Stomach (tissue), 9 donors: ENCODE measurements around the gene TRIM10. TPM values are rescaled to one million over a fixed set of nuclear protein-coding genes. Genes with fewer than 3 reads are reported as not detected.

Experiments used
- DNase-seq, 2 donors: peaks; one replicate each; pipeline versions ENCODE4 v3.0.0 to v3.0.0-alpha.2; 2013 to 2019
- H3K27ac ChIP-seq, 5 donors: fragments of 200-600 bp in 4 of 5; sonication (generic) in 4 of 5; one replicate each; pipeline ENCODE4 v1.5.1; 2013 to 2019; ENCODE audit warnings: mild to moderate bottlenecking in 1 of 5, moderate library complexity in 1 of 5
- H3K27me3 ChIP-seq, 3 donors: fragments of 200-600 bp; sonication (generic); one replicate each; pipeline ENCODE4 v1.5.1; 2017 to 2019; ENCODE audit warnings: mixed run types in 1 of 3
- H3K36me3 ChIP-seq, 4 donors: fragments of 200-600 bp; sonication (generic); 1 replicate in 3 of 4; 2 replicates in 1 of 4; pipeline ENCODE4 v1.5.1; 2016 to 2019
- H3K4me1 ChIP-seq, 4 donors: fragments of 200-600 bp; sonication (generic); one replicate each; pipeline ENCODE4 v1.5.1; 2016 to 2019
- H3K4me3 ChIP-seq, 4 donors: fragments of 200-600 bp; sonication (generic) in 3 of 4; one replicate each; pipeline ENCODE4 v1.5.1; 2016 to 2019; ENCODE audit warnings: mild to moderate bottlenecking in 1 of 4
- H3K9me3 ChIP-seq, 4 donors: fragments of 200-600 bp; sonication (generic); one replicate each; pipeline ENCODE4 v1.5.1; 2016 to 2019
- EP300 ChIP-seq: sonication (generic); formaldehyde crosslinking; IDR thresholded peaks from one replicate; pipeline ENCODE4 v1.6.1; 2017; ENCODE audit warnings: antibody characterized with exemption
- POLR2A ChIP-seq, 4 donors: fragments of 450-650 bp; IDR thresholded peaks; one replicate each; pipeline ENCODE4 v1.6.1; 2016; ENCODE audit warnings: antibody characterized with exemption in 4 of 4, control low read depth in 2 of 4, mild to moderate bottlenecking in 1 of 4, moderate library complexity in 1 of 4
- POLR2AphosphoS5 ChIP-seq, 3 donors: sonication (generic); formaldehyde crosslinking; IDR thresholded peaks; one replicate each; pipeline ENCODE4 v1.6.1; 2016; ENCODE audit warnings: antibody characterized with exemption in 3 of 3
- WGBS, 5 donors: extraction: QIAGEN DNeasy Blood & Tissue Kit in 3 of 5; methylation state at CpG; one replicate each; pipeline versions ENCODE4 v1.1.5 to v1.1.7; 2013 to 2018; 5-methylcytosine and 5-hydroxymethylcytosine counted together
- intact Hi-C: fragments of 100-400 bp; cut with DNase I; formaldehyde crosslinking; loops from one replicate; pipeline ENCODE4 v1.15.1; 2023; ENCODE audit warnings: low total_unique reads
- polyA plus RNA-seq, 3 donors: library from polyadenylated mRNA; stranded (reverse); fragments of 200-250 nt; gene quantifications; one replicate each; pipeline ENCODE4 v1.2.3, GENCODE V29; 2013
- total RNA-seq, 5 donors: library from RNA; depleted of rRNA; stranded (reverse); fragments of >200 nt; gene quantifications; one replicate each; pipeline versions ENCODE4 v1.1.0 to v1.2.3, GENCODE V29; 2014 to 2016
- TF ChIP-seq, protein P1 (sequence below), 7 experiments: fragments of 450-650 bp in 4 of 7; fragments of 200-600 bp in 3 of 7; sonication (generic) in 3 of 7; IDR thresholded peaks; one replicate each; pipeline ENCODE4 v1.5.1; 2016 to 2019; ENCODE audit warnings: antibody characterized with exemption in 7 of 7, control low read depth in 2 of 7, mild to moderate bottlenecking in 1 of 7
- donor health status: healthy with polysubstance abuse.
- donor health status: Bipolar disorder and iron deficiency.
- donor health status: healthy.

The TRIM10 gene
- total and polyA plus RNA-seq, 8 donors, result 0.37 to 2.3 (median 0.58) TPM; not detected in 5

GRCh38 chr6:30204116-30204515 lies 43.1 kb upstream of the TRIM10 start:
- Histone ChIP-seq H3K27ac (no peak overlapping the region), H3K36me3 (peaks cover 12 to 29% (median 21%) of the 10 kb centered on the region in 4 donors), H3K9me3 (no peaks in the 10 kb centered on the region), H3K4me3 (no peak overlapping the region), H3K27me3 (no peaks in the 10 kb centered on the region), H3K4me1 (peaks cover 37 to 73% (median 61%) of the 10 kb centered on the region in 4 donors)
- TF ChIP-seq POLR2AphosphoS5 (IDR thresholded peaks at IDR 0.05), result no peak
- no peak for TF ChIP-seq EP300
- TF ChIP-seq, protein P1, sequence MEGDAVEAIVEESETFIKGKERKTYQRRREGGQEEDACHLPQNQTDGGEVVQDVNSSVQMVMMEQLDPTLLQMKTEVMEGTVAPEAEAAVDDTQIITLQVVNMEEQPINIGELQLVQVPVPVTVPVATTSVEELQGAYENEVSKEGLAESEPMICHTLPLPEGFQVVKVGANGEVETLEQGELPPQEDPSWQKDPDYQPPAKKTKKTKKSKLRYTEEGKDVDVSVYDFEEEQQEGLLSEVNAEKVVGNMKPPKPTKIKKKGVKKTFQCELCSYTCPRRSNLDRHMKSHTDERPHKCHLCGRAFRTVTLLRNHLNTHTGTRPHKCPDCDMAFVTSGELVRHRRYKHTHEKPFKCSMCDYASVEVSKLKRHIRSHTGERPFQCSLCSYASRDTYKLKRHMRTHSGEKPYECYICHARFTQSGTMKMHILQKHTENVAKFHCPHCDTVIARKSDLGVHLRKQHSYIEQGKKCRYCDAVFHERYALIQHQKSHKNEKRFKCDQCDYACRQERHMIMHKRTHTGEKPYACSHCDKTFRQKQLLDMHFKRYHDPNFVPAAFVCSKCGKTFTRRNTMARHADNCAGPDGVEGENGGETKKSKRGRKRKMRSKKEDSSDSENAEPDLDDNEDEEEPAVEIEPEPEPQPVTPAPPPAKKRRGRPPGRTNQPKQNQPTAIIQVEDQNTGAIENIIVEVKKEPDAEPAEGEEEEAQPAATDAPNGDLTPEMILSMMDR (IDR thresholded peaks at IDR 0.05), result no peak
- TF ChIP-seq POLR2A (IDR thresholded peaks at IDR 0.05), result no peak
- DNase-seq, result no peak
- intact Hi-C loops, result no loop called here
- 86 to 100% (median 94%) methylated on average over 1 of the region's 1 CpG for WGBS, 5 donors

DNA sequence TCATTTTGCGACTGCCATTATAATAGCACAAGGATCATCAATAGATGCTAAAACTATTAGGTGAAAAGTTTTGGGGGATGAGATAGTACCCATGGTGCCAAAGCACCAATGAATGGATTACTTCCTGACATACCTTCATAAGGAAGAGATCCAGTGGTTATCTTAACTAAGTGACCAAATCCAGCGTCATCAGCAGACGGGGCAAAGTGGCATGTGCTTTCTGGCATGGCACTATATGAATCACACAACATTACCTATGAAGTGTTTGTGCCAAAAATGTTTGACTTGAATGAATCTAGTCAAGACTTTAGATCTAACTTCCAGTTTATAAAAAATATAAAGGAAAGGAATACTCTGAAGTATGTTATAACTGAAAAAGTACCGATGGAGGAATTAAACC lies 41.4 kb upstream of the TRIM10 start:
- no peaks in the 10 kb centered on the region for H3K9me3 ChIP-seq
- H3K36me3 ChIP-seq, result peaks cover 30 to 46% (median 39%) of the 10 kb centered on the region in 4 donors
- TF ChIP-seq, protein P1 (IDR thresholded peaks at IDR 0.05), result no peak
- TF ChIP-seq POLR2AphosphoS5 (IDR thresholded peaks at IDR 0.05), result no peak
- no peak for TF ChIP-seq EP300
- TF ChIP-seq POLR2A (IDR thresholded peaks at IDR 0.05), result no peak
- WGBS, 5 donors, result 69 to 91% (median 87%) methylated on average over 4 of the region's 4 CpGs
- peaks cover 27 to 56% (median 43%) of the 10 kb centered on the region in 4 donors for H3K4me1 ChIP-seq
- no peak for DNase-seq
- H3K27ac ChIP-seq, result no peak overlapping the region
- H3K4me3 ChIP-seq, result no peak overlapping the region
- intact Hi-C loops, result no loop called here
- H3K27me3 ChIP-seq, result no peaks in the 10 kb centered on the region

DNA sequence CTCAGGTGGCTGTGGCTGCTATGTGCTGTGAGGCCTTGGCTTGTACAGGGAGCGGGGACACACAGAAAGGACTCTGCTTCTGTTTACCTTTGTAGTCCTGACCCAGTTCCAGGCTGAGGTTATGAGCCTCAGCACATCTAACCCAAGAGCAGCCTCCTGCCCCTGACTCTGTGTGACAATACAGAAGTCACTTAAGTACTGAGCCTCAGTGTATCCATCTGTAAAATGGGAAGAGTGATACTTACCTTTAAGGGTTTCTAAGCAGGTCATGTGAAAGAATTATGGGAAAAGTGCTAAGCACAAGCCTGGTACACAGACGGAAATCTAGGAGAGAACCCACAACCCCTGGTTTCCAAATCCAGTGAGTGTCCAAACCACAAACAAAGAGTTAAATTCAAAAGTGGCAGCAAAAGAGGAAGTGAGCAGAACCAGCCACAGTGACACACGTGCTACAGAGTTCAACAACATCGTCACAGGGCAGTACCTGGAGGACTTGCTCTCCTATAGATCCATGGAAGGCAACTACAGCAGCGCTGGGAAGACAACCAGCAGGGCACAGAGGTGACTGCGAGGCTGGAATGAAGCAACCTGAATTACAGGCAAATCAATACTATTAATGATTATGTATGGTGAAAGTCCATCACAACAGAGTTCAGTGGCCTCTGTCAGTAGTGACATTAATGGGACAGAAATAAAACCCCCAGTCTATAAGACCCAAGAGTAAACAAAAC lies 39.7 kb upstream of the TRIM10 start:
- Histone ChIP-seq H3K9me3 (no peaks in the 10 kb centered on the region), H3K4me1 (peaks cover 16 to 39% (median 28%) of the 10 kb centered on the region in 4 donors), H3K4me3 (no peak overlapping the region), H3K27me3 (no peaks in the 10 kb centered on the region), H3K36me3 (peaks cover 40 to 63% (median 55%) of the 10 kb centered on the region in 4 donors), H3K27ac (no peak overlapping the region)
- intact Hi-C loops, result no loop called here
- 65 to 71% (median 68%) methylated on average over 6 of the region's 6 CpGs for WGBS, 5 donors
- TF ChIP-seq POLR2A (IDR thresholded peaks at IDR 0.05), result no peak
- TF ChIP-seq POLR2AphosphoS5 (IDR thresholded peaks at IDR 0.05), result no peak
- no peak for TF ChIP-seq EP300
- TF ChIP-seq, protein P1 (IDR thresholded peaks at IDR 0.05), result no peak
- peak in 1 of 2 donors; percentile 24 for DNase-seq

GRCh38 chr6:30198166-30199084 lies 37.4 kb upstream of the TRIM10 start:
- Histone ChIP-seq H3K4me1 (peaks cover 11 to 23% (median 22%) of the 10 kb centered on the region in 4 donors), H3K9me3 (no peaks in the 10 kb centered on the region), H3K27ac (no peak overlapping the region), H3K27me3 (no peaks in the 10 kb centered on the region), H3K36me3 (peaks cover 62 to 79% (median 76%) of the 10 kb centered on the region in 4 donors), H3K4me3 (no peak overlapping the region)
- DNase-seq, result no peak
- intact Hi-C loops, result no loop called here
- 92 to 96% (median 95%) methylated on average over 30 to 34 of the region's 34 CpGs for WGBS, 5 donors
- TF ChIP-seq EP300, result no peak
- no peak for TF ChIP-seq POLR2A (IDR thresholded peaks at IDR 0.05)
- TF ChIP-seq, protein P1 (IDR thresholded peaks at IDR 0.05), result no peak
- no peak for TF ChIP-seq POLR2AphosphoS5 (IDR thresholded peaks at IDR 0.05)
